HTR-8/SVneo (cell line): ENCODE measurements around the gene IQSEC1.

Source experiments
- DNase-seq: peaks from one replicate; pipeline ENCODE4 v3.0.0; 2011; ENCODE audit warnings: low spot score, mixed read lengths; ENCODE audit not compliant: insufficient read length
- FAIRE-seq: peaks from 2 replicates; lab custom pipeline; 2011; peaks lifted over from hg19 to GRCh38; lab: Jason Lieb, UNC

The IQSEC1 gene

DNA sequence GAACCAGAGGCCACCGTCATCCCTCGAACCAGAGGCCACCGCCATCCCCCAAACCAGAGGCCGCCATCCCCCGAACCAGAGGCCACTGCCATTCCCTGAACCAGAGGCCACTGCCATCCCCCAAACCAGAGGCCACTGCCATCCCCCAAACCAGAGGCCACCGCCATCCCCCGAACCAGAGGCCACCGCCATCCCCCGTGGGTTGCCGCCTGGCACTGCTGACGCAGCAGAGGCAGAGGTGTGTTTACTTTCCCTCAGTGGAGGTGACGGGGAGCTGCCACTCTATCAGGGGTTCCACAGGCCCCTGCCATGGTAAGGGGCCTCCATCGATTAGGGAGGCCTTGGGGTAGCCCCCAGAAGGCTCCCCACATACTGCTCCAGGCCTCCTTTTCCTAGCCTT lies 1.5 kb downstream of the IQSEC1 start:
- FAIRE-seq: no peak

DNA sequence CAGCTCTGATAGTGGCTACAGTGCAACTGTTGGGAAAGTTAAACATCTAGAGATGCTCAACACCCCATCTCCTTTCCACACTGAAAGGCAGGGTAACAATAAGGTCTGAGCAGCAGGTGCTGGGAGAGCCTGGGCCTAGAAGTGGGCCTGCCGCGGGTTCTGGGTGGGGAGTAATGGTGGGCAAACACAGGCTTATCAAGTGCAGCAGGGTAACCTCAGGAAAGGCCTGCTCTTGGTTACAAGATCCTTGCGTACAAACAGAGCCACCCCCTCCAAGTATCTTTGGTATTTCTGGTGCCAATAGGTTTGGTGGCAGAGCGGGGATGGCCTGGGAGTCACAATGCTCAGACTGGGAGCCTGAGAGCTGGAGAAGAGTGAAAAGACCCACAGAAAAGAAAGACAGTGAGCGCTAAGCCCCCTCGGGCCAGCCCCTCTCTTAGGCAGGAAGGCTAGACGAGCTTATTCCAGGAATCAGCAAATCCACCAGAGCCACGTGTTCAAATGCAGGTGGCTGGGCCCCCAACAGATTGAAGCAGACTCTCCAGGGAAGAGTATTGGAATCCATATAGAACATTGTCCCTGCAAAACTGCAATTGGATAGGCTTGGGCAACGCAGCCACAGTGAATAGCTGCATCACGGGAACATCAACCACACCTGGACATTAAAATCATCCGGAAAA lies 2.7 kb downstream of the IQSEC1 start:
- DNase-seq (no peak), FAIRE-seq (no peak)

More for the DNA sequence above, 1.5 kb downstream of the IQSEC1 start:
- no peak for DNase-seq

DNA sequence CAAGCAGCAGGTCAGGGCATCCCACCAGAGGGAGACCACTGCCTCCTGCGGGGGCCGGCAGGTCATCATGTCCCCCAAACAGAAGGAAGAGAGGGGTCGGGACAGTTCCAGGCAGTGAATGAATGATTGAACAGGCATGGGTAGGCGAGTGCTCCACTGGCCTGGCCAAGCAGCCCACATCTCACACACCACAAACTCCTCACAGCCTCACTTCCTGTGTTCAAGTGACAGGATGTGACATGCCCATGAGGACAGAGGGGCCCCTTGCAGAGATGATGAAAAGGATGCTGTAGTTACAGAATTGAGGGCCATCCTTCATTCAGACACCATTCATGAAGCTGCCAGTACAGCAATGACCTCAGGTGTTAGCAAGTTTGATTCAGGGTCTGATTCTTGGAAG lies 3.7 kb downstream of the IQSEC1 start:
- no peak for FAIRE-seq
- DNase-seq: no peak

DNA sequence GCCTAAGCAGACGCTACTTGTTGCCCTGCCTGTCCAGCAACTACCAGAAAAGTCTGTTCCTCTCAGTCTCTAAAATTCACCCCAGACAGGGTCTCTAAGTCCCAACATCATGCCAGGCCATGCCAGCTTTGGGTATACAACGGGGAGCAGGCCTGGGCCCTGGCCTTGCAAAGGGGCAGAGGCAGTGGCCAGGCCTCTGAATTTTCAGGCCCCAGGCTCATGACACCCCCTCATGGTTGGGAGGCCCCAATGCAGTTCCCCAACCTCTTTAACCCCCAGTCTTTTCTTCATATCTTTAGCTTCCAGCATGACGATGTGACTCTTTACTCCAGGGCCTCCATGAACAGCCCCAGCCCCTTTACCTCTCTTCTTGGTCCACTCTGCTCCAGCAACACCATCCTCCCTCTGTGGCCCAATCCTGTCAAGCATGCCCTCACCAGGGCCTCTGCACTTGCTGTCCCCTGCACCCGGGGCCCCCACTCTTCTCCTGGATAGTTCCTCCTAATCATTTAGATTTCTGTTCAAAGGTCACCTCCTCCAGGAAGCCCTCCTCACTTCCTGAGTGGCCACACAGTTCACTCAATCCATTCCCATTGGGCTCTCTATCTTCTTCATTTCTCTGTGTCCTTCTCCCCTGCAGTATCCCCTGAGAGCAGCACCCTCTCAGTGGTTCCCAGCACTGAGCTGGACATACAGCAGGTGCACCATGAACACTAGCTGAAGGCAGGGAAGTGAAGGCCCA lies 4.8 kb downstream of the IQSEC1 start:
- no peak for DNase-seq
- FAIRE-seq: no peak

DNA sequence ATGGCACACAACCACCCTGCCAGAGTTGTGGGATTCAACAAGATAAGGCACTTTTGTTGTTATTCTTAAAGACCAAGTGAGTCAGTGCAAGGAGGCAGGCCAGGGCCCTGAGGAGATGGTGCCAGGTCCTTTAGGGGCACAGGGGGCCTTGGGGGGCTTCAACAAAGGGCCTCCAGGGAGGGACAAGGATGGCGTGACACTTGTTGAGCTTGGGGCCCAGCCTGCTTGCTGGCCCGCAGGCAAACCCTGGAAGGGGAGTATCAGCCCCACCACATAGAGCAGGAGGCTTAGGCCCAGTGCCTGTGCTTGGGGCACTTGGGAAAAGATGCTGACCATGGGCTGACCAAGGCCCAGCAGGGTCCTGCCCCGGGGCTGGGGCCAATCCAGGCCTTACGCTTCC lies 5.5 kb downstream of the IQSEC1 start:
- DNase-seq: no peak
- no peak for FAIRE-seq

DNA sequence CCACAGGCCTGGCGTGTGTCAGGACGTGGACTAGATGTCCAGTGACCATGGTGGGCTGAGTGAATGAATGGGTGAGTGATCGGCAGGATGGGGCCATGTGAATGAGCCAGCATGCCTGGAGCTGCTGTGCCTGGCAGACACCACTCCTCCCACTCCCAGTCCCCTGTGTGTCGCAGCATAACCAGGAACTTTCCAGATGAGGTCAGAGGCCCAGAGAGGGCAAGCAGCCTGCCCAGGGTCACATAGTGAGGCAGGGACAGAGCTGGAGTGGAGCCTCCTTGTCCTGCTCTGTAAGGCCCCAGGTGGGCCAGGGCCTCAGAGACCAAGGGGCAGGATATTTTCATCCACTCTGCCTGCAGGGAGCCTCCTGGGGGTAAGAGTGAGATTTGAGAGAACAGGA lies 6.4 kb downstream of the IQSEC1 start:
- no peak for FAIRE-seq

DNA sequence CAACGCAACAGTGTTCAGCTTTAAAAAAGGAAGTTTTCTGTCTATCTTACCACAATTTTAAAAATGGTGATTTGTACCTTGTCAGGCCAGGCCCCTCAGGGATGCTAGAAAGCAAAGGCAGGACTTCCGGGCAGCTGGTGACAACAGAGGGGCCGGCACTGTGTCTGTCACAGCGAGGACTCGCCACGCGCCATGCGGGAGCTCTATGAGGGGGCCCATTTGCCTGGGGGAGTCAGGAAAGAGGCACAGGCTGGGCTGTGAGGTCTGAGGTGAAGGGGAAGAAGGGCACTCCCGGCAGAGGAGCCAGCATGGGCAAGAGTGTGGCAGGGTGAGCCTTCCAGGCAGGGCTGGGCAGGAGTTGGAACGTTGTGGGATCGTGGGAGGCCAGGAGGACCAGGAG lies 7.0 kb downstream of the IQSEC1 start:
- FAIRE-seq (no peak), DNase-seq (no peak)

More for the DNA sequence above, 6.4 kb downstream of the IQSEC1 start:
- DNase-seq: no peak

DNA sequence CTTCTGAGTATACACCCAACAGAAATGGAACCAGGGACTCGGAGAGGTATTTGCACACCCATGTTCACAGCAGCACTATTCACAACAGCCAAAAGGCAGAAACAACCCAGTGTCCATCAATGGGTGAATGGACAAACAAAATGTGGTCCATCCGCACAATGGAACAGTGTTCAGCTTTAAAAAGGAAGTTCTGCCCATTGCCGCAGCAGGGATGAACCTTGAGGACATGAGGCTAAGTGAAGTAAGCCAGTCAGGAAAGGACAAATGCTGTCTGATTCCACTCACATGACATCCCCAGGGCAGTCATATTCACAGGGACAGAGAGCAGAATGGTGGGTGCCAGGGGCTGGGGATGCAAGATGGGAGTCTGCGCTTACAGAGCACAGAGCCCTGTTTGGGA lies 7.5 kb downstream of the IQSEC1 start:
- FAIRE-seq: no peak
- no peak for DNase-seq

DNA sequence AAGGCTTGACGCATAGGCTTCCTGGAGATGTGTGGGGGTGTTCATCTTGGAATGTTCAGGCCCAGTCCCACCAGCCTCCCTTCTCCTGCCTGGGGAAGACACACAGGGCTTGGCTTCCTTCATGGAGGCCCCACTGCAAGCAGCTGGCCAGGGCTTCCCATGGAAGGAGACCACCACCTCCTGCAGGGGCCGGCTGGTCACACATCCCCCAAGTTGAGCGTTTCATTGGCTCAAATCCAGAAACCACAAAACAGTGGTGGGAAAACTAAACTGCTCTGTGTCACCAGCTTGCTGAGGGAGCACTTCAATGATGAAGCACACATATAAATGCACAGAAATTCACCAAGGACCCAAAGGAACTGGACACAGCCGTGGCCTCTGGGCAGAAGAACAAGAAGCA lies 8.3 kb downstream of the IQSEC1 start:
- FAIRE-seq (no peak), DNase-seq (no peak)

DNA sequence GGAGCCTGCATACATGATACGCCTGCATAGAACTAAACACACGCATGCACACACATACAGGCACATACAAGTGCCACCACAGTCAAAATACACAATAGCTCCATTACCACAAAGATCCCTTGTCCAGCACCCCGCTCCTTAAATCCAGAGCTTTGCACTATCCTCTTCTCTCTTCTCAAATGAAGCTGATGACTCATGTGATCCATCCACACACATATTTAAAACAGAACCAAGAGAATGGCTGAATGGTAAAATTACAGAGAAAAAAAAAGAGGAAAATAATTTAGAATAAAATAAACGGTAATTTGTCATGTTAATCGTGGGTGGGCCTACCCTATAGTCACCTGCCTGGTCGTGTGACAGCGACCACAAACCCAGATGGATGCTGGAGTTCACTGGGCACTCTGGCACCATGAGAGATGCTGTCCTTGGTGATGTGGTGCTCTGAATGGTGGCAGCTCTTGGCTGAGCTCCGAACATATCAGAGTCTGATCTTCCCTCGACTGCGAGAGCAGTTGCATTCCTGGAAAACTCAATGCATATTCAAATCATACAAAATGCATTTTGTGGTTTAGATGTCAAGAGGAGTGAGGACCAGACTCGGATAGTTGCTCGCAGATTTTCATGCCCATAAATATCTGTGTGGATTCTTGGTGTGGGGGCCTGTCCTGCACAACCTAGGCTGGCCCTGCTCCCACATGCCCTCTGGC lies 8.9 kb downstream of the IQSEC1 start:
- DNase-seq (no peak), FAIRE-seq (no peak)

DNA sequence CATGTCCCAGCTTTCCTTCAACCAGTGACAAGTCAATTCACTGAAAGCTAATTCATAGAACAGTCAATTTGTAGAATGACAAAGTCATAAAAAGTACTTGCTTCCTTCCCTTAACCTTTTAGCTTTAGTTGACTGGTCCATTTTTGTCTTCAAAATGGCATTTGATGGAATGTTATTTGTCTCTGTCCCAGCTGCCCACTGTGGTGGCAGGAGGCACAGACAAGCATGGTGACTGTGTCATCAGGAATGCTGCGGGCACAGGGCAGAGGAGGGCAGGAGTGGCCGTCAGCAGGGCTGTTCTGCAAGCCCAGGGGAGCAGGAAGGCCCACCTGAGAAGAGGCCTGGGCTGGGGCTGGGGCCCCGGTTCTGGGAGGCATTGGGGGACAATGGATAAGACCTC lies 10.0 kb downstream of the IQSEC1 start:
- FAIRE-seq (no peak), DNase-seq (peak; percentile 34)

DNA sequence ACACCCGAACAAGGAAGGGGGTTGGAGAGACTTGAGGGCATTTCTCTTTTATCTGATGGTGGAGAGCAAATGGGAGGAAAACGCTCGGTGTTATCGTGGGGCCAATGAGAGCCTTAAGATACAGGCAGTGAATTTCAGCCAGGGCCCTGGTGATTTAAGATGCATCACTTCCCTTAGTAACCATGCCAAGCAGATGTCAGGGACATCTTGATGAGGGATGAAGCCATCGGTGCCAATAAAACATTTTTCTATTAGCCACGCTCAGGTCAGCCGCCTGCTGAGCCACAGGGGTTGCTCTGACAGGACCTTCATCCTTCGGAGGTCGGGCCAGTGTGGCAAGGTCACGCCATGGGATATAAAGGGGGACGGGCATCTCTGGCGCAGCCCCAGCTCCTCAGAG lies 10.6 kb downstream of the IQSEC1 start:
- FAIRE-seq: no peak

DNA sequence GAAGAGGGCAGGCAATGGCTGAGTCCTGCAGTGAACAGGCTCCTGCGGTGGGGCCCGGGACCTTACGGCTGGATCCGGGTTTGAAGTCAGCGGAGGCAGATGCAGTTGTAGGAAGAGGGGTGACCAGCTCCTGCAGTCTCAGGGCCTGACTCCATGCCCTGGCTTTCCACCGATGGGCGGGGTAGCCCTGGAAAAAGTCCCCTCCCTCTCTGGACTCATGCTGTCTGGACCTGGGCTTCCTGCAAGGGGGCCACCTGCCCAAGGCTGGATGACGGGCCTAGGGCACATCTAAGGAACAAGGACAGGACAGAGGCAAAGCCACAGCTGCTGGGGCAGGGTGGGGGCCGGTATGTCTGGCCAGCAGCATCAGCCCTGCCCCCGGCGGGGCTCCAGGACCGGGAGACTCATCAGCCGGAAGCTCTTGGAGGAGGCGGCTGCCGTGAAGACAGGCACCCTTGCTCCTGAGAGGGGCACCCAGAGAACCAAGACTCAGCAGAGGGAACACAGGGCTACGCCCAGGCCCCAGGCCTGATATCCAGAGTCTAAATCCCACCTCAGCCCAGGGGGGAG lies 12.8 kb downstream of the IQSEC1 start:
- DNase-seq (no peak), FAIRE-seq (no peak)

More for the DNA sequence above, 10.6 kb downstream of the IQSEC1 start:
- DNase-seq: no peak

DNA sequence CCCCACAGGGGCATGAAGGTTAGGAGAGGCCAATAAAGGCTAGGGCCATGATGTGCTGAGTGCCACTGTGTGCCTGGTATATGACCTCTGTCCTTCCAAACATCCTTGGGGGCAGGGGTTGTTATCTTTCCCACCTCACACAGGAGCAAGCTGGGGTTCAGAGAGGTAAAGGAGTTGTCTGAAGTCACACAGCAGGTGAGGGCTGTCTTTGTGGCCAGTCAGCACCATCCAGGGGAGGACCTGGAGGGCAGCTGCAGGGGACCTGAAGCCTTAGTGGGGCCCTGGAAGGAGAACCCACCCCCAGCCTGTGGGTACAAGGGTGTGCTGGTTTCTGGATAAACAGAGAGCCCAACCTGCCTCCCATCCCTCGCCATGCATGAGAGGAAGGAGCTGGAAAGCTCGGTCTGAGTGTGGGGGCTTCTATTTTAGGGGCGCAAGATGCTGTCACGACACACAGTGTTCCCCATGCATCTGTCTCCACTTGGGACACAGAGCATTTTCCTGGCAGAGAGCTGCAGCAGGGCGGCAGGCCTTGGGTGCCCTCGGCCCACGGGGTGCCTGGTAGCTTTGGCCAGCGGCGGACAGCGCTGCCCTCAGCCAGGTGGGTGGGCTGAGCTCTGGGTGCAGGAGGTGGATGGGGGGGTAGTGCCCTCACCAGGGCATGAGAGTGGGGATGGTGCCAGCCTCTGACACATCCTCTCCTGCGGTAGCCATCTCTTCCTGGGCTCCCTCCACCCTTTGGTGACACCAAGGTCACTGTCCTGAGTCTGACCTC lies 14.7 kb downstream of the IQSEC1 start:
- FAIRE-seq (no peak), DNase-seq (no peak)

DNA sequence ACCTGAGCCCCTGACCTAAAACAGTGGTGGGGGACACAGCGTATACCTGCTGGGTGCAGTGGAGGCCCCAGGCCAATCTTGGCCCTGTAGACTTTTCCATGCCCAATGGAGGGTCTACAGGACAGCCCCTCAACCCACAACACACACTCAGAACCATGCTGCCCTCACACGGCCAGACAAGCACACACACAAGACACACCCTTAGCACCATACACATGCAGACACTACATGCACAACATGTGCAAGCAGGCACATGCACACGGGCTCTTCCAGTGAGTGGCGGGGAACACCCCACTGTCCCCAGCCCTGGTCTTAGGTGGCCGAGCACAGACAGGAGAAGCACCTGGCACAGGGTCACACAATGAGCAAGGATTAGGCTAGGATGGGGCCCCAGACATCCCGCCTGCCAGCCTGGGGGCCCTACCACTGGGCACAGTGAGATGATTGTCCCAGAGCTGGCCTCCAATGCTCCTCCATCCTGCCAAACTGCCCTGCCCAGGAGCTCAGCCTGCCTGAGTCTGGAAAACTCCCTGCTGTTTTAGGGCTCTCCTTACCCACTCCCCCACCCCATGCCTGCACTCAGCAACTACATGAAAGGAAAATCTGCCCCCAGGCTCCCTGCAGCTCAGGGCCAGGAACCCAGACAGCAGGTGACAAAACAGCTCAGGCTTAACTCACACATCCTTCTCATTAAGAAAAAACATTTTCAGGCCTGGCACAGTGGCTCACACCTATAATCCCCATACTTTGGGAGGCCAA lies 15.8 kb downstream of the IQSEC1 start:
- DNase-seq (no peak), FAIRE-seq (peak; percentile 36)

DNA sequence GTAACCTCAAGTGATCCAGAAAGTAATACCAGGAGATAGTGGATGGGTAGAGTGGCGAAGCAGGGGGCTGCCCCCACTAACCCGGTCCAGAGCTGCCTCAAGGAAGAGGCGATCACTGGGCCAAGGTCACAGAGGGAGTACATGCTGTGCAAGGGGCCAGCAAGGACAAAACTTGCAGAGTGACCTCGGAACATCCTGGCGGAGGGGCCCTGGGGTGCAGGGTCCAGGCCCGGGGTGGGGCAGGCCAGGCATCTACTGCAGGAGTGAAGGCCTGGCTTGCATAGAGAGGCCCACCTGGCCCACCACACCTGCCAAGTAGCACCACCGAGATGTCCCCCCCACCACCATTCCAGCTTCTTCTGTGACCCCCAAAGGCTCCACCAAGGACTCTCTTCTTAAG lies 17.6 kb downstream of the IQSEC1 start:
- no peak for FAIRE-seq
- DNase-seq: no peak

DNA sequence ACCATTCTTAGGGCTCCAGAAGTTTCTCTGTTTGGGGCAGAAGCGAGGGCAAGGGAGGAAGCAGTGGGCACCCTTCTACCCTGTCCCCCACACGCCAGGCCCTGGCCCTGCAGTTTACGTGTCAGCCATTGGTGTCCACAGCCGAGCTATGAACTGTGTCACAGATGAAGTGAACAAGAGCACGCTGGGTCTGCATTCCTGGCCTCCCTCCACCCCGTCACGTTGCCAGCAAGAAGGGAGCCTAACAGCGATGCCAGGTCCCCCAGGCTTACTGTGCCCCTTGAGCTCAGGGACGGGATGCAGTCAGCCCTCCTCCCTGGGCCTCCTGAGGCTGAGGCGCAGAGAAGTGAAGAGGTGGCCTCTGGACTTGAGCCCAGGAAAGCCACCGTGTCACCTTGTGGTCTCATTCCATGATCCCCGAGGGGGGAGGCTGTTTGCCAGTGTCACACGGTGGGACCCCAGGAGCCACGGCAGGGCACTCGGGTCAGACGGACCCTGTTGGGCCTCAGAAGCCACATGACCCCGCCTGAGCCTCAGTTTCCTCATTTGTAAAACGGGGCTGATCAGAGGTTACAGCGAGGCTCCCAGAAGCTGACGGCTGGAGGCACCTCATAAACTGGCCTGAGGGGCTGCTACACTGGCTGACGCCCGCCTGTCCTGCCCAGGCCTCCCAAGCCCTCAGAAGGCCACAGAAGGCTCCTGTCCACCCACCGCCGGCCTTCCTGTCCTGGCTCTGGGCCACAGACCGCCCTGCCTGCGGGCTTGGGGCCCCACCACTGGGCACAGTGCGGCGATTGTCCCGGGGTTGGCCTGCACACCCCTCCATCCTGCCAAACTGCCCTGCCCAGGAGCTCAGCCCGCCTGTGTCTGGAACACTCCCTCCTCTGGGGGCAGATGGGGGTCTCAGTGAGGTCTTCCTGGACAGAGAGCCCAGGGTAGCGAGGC lies 18.6 kb downstream of the IQSEC1 start:
- DNase-seq (no peak), FAIRE-seq (no peak)

DNA sequence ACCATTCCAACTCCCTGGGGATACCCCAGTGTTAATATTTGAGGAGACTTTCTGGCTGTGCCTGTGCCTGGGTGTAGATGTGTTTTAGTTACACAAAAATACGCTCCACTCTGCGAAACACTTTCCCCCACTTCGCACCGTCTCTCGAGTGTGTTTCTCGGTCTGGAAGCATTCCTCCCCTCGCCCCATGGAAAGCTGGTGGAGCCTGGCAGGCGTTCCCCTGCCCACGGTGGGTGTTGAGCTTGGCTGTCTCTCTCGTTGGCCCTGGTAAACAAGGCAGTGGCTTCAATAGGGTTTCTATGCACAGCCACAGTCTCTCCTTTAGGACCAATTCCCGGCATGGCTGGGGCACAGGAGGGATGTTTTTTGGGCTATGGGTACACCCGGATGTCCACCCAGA lies 19.3 kb downstream of the IQSEC1 start:
- no peak for DNase-seq
- no peak for FAIRE-seq
